Measurements from ENCODE around the gene NMT2. TPM values are rescaled to one million over a fixed set of nuclear protein-coding genes. Genes with fewer than 3 reads are reported as not detected.

The NMT2 gene
- total RNA-seq, 1 experiment from 2014 or later = 105 TPM

- no peak for DNase-seq (ENCODE audit: low spot score)
These were observed 75.6 kb downstream of the NMT2 start for GRCh38 chr10:15092855-15093408.

- no peak for DNase-seq (ENCODE audit: low spot score)
These were observed 77.1 kb downstream of the NMT2 start for GRCh38 chr10:15091418-15091817.

- peak; percentile 74 for DNase-seq (ENCODE audit: low spot score)
These were observed 79.8 kb downstream of the NMT2 start, which contains the start of gene ACBD7 for GRCh38 chr10:15088428-15089261. Gene ACBD7 (minus strand): TSS chr10:15088776. CDS start chr10:15088728, 48 bp downstream.

- DNase-seq (ENCODE audit: low spot score) = peak; percentile 99
These were observed 84.0 kb downstream of the NMT2 start for GRCh38 chr10:15084502-15084922.

- no peak for DNase-seq (ENCODE audit: low spot score)
These were observed 84.6 kb downstream of the NMT2 start for GRCh38 chr10:15083674-15084501.

- no peak for DNase-seq (ENCODE audit: low spot score)
These were observed 93.1 kb downstream of the NMT2 start for GRCh38 chr10:15075421-15075820.

- DNase-seq (ENCODE audit: low spot score) = no peak
These were observed 96.1 kb downstream of the NMT2 start for GRCh38 chr10:15072358-15072757.

- no peak for DNase-seq (ENCODE audit: low spot score)
These were observed 99.3 kb downstream of the NMT2 start for GRCh38 chr10:15069230-15069629.

- DNase-seq (ENCODE audit: low spot score) = no peak
These were observed 99.7 kb downstream of the NMT2 start for GRCh38 chr10:15068802-15069201.

GRCh38 chr10:15067154-15067553 is 101.3 kb downstream of the NMT2 start:
- no peak for DNase-seq (ENCODE audit: low spot score)

- no peak for DNase-seq (ENCODE audit: low spot score)
These were observed 107.9 kb downstream of the NMT2 start for GRCh38 chr10:15060638-15061037.

- DNase-seq (ENCODE audit: low spot score) = no peak
These were observed 108.6 kb downstream of the NMT2 start for GRCh38 chr10:15059914-15060313.

GRCh38 chr10:15058689-15059088 is 109.8 kb downstream of the NMT2 start:
- no peak for DNase-seq (ENCODE audit: low spot score)

Other genes with a start within 250 kb of the NMT2 start
- 13.3 and 14.4 TPM in 2 replicates for gene DCLRE1C, start 214.6 kb downstream of the NMT2 start, total RNA-seq (2014; rRNA removed; shearing (Covaris generic))
- gene MEIG1, start 209.3 kb downstream of the NMT2 start, total RNA-seq (2014; rRNA removed; shearing (Covaris generic)) = 0.48 TPM in 1 of 2 replicates, not detected in the other
- not detected in 2 replicates for gene OLAH, start 124.8 kb downstream of the NMT2 start, total RNA-seq (2014; rRNA removed; shearing (Covaris generic))
- 3.7 and 9.3 TPM in 2 replicates for gene ACBD7, start 79.9 kb downstream of the NMT2 start, total RNA-seq (2014; rRNA removed; shearing (Covaris generic))
- gene RPP38, start 71.3 kb downstream of the NMT2 start, total RNA-seq (2014; rRNA removed; shearing (Covaris generic)) = 21.0 and 24.9 TPM in 2 replicates
- 37.8 and 44.1 TPM in 2 replicates for gene FAM171A1, start 202.6 kb upstream of the NMT2 start, total RNA-seq (2014; rRNA removed; shearing (Covaris generic))